Gastroesophageal sphincter (tissue), 4 donors: ENCODE measurements around the gene PRORP. TPM values are rescaled to one million over a fixed set of nuclear protein-coding genes. Genes with fewer than 3 reads are reported as not detected.

Experiments
- ATAC-seq: fragments of 150-250 bp; one replicate; pipeline ENCODE4 v1.9.1; 2016; ENCODE audit warnings: mild to moderate bottlenecking, moderate library complexity
- H3K27ac ChIP-seq, 4 donors: fragments of 200-600 bp; sonication (generic) in 3 of 4; 1 replicate in 3 of 4; 2 replicates in 1 of 4; pipeline ENCODE4 v1.5.1; 2016 to 2019
- H3K27me3 ChIP-seq: fragments of 200-600 bp; sonication (generic); one replicate; pipeline ENCODE4 v1.5.1; 2019
- H3K36me3 ChIP-seq, 2 donors: fragments of 200-600 bp; sonication (generic); one replicate each; pipeline ENCODE4 v1.5.1; 2019; ENCODE audit warnings: control low read depth in 1 of 2
- H3K4me1 ChIP-seq, 3 donors: fragments of 200-600 bp; sonication (generic); 1 replicate in 2 of 3; 2 replicates in 1 of 3; pipeline ENCODE4 v1.5.1; 2016 to 2019; ENCODE audit warnings: control low read depth in 2 of 3
- H3K4me3 ChIP-seq, 2 donors: fragments of 200-600 bp; sonication (generic); one replicate each; pipeline ENCODE4 v1.5.1; 2019; ENCODE audit warnings: mild to moderate bottlenecking in 1 of 2, moderate library complexity in 1 of 2
- H3K9me3 ChIP-seq, 3 donors: fragments of 200-600 bp; sonication (generic); one replicate each; pipeline ENCODE4 v1.5.1; 2017 to 2019; ENCODE audit warnings: control low read depth in 2 of 3
- CTCF ChIP-seq, 4 experiments: fragments of 200-600 bp in 2 of 4; fragments of 450-650 bp in 2 of 4; sonication (generic) in 1 of 4; IDR thresholded peaks; one replicate each; pipeline ENCODE4 v1.5.1; 2017 to 2019; ENCODE audit warnings: antibody characterized with exemption in 4 of 4, mild to moderate bottlenecking in 2 of 4, moderate library complexity in 2 of 4
- EP300 ChIP-seq: sonication (generic); formaldehyde crosslinking; IDR thresholded peaks from one replicate; pipeline ENCODE4 v1.6.1; 2017; ENCODE audit warnings: antibody characterized with exemption, mild to moderate bottlenecking
- POLR2A ChIP-seq, 2 donors: fragments of 450-650 bp; IDR thresholded peaks; one replicate each; pipeline ENCODE4 v1.6.1; 2017; ENCODE audit warnings: antibody characterized with exemption in 2 of 2, mild to moderate bottlenecking in 2 of 2, moderate library complexity in 1 of 2
- POLR2AphosphoS5 ChIP-seq: sonication (generic); formaldehyde crosslinking; IDR thresholded peaks from one replicate; pipeline ENCODE4 v1.6.1; 2017; ENCODE audit warnings: antibody characterized with exemption
- WGBS, 2 donors: methylation state at CpG; one replicate each; pipeline ENCODE4 v1.1.5; 2018; ENCODE audit warnings: low coverage in 1 of 2; 5-methylcytosine and 5-hydroxymethylcytosine counted together
- total RNA-seq, 4 donors: library from RNA; depleted of rRNA; stranded (reverse); fragments of >200 nt; gene quantifications; one replicate each; pipeline ENCODE4 v1.1.0, GENCODE V29; 2016

The PRORP gene
- total RNA-seq, 4 donors from 2014 or later = 15.9 to 25.0 (median 17.5) TPM

GRCh38 chr14:35155962-35156361 is 33.6 kb downstream of the PRORP start:
- no peak for TF ChIP-seq POLR2AphosphoS5
- TF ChIP-seq EP300 = no peak
- no peak for TF ChIP-seq POLR2A (IDR thresholded peaks at IDR 0.05)
- no peak for TF ChIP-seq CTCF (IDR thresholded peaks at IDR 0.05)
- WGBS, 2 donors = 0 to 8% methylated on average over 1 of the region's 1 CpG
- Histone ChIP-seq H3K27me3 (no peaks in the 10 kb centered on the region), H3K27ac (no peak overlapping the region), H3K4me3 (no peak overlapping the region), H3K36me3 (peaks cover 4 to 9% of the 10 kb centered on the region in 2 donors), H3K4me1 (peaks cover 0 to 20% (median 0%) of the 10 kb centered on the region in 3 donors), H3K9me3 (no peaks in the 10 kb centered on the region)
- no peak for ATAC-seq

GRCh38 chr14:35158491-35158890 is 36.1 kb downstream of the PRORP start:
- peaks cover 0 to 19% (median 0%) of the 10 kb centered on the region in 3 donors for H3K4me1 ChIP-seq
- no peak for ATAC-seq
- no peak overlapping the region for H3K27ac ChIP-seq
- H3K36me3 ChIP-seq = peaks cover 4 to 6% of the 10 kb centered on the region in 2 donors
- WGBS, 2 donors = 93 to 100% methylated on average over 2 of the region's 2 CpGs
- TF ChIP-seq POLR2A (IDR thresholded peaks at IDR 0.05) = no peak
- TF ChIP-seq CTCF (IDR thresholded peaks at IDR 0.05) = no peak
- no peak for TF ChIP-seq EP300
- TF ChIP-seq POLR2AphosphoS5 = no peak
- no peaks in the 10 kb centered on the region for H3K27me3 ChIP-seq
- no peaks in the 10 kb centered on the region for H3K9me3 ChIP-seq
- H3K4me3 ChIP-seq = no peak overlapping the region

GRCh38 chr14:35158951-35159653 is 36.8 kb downstream of the PRORP start:
- peaks cover 4 to 6% of the 10 kb centered on the region in 2 donors for H3K36me3 ChIP-seq

GRCh38 chr14:35159742-35160409 is 37.5 kb downstream of the PRORP start:
- no peak for ATAC-seq
- 41 to 48% methylated on average over 6 of the region's 6 CpGs for WGBS, 2 donors

More at GRCh38 chr14:35158951-35159653, 36.8 kb downstream of the PRORP start:
- WGBS, 2 donors = 84% methylated on average over 6 to 7 of the region's 8 CpGs
- ATAC-seq = no peak
- no peaks in the 10 kb centered on the region for H3K27me3 ChIP-seq
- no peak overlapping the region for H3K4me3 ChIP-seq
- no peak for TF ChIP-seq EP300
- TF ChIP-seq POLR2AphosphoS5 = no peak
- TF ChIP-seq CTCF (IDR thresholded peaks at IDR 0.05) = no peak
- no peak for TF ChIP-seq POLR2A (IDR thresholded peaks at IDR 0.05)
- H3K4me1 ChIP-seq = peaks cover 0 to 13% (median 0%) of the 10 kb centered on the region in 3 donors
- no peaks in the 10 kb centered on the region for H3K9me3 ChIP-seq
- H3K27ac ChIP-seq = no peak overlapping the region

GRCh38 chr14:35161231-35161630 is 38.9 kb downstream of the PRORP start:
- WGBS, 2 donors = 76 to 84% methylated on average over 5 of the region's 5 CpGs
- H3K27me3 ChIP-seq = no peaks in the 10 kb centered on the region
- no peak overlapping the region for H3K27ac ChIP-seq
- peaks cover 4 to 11% of the 10 kb centered on the region in 2 donors for H3K36me3 ChIP-seq
- TF ChIP-seq CTCF (IDR thresholded peaks at IDR 0.05) = no peak
- no peak for TF ChIP-seq EP300
- no peak for TF ChIP-seq POLR2A (IDR thresholded peaks at IDR 0.05)
- TF ChIP-seq POLR2AphosphoS5 = no peak
- peaks cover 0 to 4% (median 0%) of the 10 kb centered on the region in 3 donors for H3K4me1 ChIP-seq
- no peaks in the 10 kb centered on the region for H3K9me3 ChIP-seq
- H3K4me3 ChIP-seq = no peak overlapping the region
- ATAC-seq = no peak

More at GRCh38 chr14:35159742-35160409, 37.5 kb downstream of the PRORP start:
- H3K4me3 ChIP-seq = no peak overlapping the region
- H3K4me1 ChIP-seq = peaks cover 0 to 11% (median 0%) of the 10 kb centered on the region in 3 donors
- peaks cover 4 to 11% of the 10 kb centered on the region in 2 donors for H3K36me3 ChIP-seq
- no peak overlapping the region for H3K27ac ChIP-seq
- no peaks in the 10 kb centered on the region for H3K9me3 ChIP-seq
- TF ChIP-seq EP300 (no peak), POLR2AphosphoS5 (peak; percentile 12)
- H3K27me3 ChIP-seq = no peaks in the 10 kb centered on the region
